A549 (cell line): ENCODE results near the gene EVI2A.

Experiments used
- EHF ChIP-seq: fragments of 250-450 bp; sonication (Bioruptor Pico); IDR thresholded peaks from 2 replicates; pipeline ENCODE4 v1.5.0; 2020; ENCODE audit warnings: mild to moderate bottlenecking
- EP300 ChIP-seq, 2 experiments: fragments of >200 bp; sonication (Bioruptor Twin); formaldehyde crosslinking; IDR thresholded peaks; 2 replicates in 1 of 2; 3 replicates in 1 of 2; pipeline ENCODE4 v1.6.1; 2016 to 2017
- FOSL2 ChIP-seq, 2 experiments: fragments of 450-650 bp in 1 of 2; fragments of >200 bp in 1 of 2; sonication (Bioruptor Twin) in 1 of 2; formaldehyde crosslinking; IDR thresholded peaks; 2 replicates each; pipeline versions ENCODE4 v1.5.0 to v1.6.1; 2016 to 2020; ENCODE audit warnings: mild to moderate bottlenecking in 1 of 2, moderate library complexity in 1 of 2
- HDAC2 ChIP-seq: fragments of 200-600 bp; sonication (generic); IDR thresholded peaks from 2 replicates; pipeline ENCODE4 v1.6.1; 2016
- JUNB ChIP-seq: fragments of >200 bp; sonication (Bioruptor Twin); formaldehyde crosslinking; IDR thresholded peaks from 2 replicates; pipeline ENCODE4 v1.6.1; 2016
- POLR2A ChIP-seq: IDR thresholded peaks from 2 replicates; pipeline ENCODE4 v1.6.1; 2012; ENCODE audit warnings: mild to moderate bottlenecking, low read length
- RFX5 ChIP-seq: fragments of 450-650 bp; IDR thresholded peaks from 2 replicates; pipeline ENCODE4 v1.7.1; 2014; ENCODE audit warnings: antibody characterized with exemption, mild to moderate bottlenecking, moderate library complexity
- TF ChIP-seq, protein P1 (sequence below): fragments of 450-650 bp; IDR thresholded peaks from 2 replicates; pipeline ENCODE4 v1.6.1; 2014; ENCODE audit warnings: antibody characterized with exemption
- TF ChIP-seq, protein P2 (sequence below): fragments of >200 bp; sonication (Bioruptor Twin); formaldehyde crosslinking; IDR thresholded peaks from 3 replicates; pipeline ENCODE4 v1.5.1; 2016
- TF ChIP-seq, protein P3 (sequence below): IDR thresholded peaks from 2 replicates; pipeline ENCODE4 v1.6.1; 2012

DNA sequence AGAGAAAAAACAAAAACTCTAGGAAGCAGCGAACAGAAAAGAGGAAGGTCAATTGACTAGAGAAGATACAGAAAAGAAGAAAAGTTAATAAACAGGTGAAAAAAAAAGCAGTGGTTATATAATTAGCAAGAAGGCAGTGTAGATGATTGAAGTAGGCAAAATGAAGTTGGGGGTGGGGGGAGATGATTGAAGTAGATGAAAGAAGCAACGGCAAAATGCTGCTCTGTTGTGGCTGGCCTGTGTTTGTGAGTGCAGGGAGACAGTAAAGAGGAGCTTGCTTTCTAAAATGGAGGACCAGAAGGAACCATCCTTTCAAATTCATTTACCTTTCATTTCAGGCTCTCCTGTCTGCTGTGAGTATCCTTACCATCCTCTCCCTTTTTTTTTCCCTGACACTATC lies 11.2 kb downstream of the EVI2A start:
- TF ChIP-seq RFX5 (no peak), HDAC2 (no peak), POLR2A (no peak), EHF (CRISPR knock-in tag) (no peak), EP300 (IDR thresholded peaks at IDR 0.05) (no peak), JUNB (no peak), FOSL2 (IDR thresholded peaks at IDR 0.05) (no peak), FOSL2 (CRISPR knock-in tag; IDR thresholded peaks at IDR 0.05) (no peak)
- TF ChIP-seq, protein P1, sequence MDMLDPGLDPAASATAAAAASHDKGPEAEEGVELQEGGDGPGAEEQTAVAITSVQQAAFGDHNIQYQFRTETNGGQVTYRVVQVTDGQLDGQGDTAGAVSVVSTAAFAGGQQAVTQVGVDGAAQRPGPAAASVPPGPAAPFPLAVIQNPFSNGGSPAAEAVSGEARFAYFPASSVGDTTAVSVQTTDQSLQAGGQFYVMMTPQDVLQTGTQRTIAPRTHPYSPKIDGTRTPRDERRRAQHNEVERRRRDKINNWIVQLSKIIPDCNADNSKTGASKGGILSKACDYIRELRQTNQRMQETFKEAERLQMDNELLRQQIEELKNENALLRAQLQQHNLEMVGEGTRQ, result no peak
- TF ChIP-seq, protein P2, sequence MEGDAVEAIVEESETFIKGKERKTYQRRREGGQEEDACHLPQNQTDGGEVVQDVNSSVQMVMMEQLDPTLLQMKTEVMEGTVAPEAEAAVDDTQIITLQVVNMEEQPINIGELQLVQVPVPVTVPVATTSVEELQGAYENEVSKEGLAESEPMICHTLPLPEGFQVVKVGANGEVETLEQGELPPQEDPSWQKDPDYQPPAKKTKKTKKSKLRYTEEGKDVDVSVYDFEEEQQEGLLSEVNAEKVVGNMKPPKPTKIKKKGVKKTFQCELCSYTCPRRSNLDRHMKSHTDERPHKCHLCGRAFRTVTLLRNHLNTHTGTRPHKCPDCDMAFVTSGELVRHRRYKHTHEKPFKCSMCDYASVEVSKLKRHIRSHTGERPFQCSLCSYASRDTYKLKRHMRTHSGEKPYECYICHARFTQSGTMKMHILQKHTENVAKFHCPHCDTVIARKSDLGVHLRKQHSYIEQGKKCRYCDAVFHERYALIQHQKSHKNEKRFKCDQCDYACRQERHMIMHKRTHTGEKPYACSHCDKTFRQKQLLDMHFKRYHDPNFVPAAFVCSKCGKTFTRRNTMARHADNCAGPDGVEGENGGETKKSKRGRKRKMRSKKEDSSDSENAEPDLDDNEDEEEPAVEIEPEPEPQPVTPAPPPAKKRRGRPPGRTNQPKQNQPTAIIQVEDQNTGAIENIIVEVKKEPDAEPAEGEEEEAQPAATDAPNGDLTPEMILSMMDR, result no peak
- TF ChIP-seq, protein P3, sequence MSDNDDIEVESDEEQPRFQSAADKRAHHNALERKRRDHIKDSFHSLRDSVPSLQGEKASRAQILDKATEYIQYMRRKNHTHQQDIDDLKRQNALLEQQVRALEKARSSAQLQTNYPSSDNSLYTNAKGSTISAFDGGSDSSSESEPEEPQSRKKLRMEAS, result no peak
